ENCODE measurements around the gene ARHGAP6.

Gene ARHGAP6

GRCh38 chrX:11437642-11438379 lies 227.9 kb downstream of the ARHGAP6 start:
- Histone ChIP-seq H3K27me3 (ENCODE audit: insufficient read depth, insufficient read length) (no peaks in the 10 kb centered on the region), H3K4me3 (ENCODE audit: insufficient read length, low read depth) (no peak overlapping the region), H3K4me1 (ENCODE audit: insufficient read depth, insufficient read length) (no peaks in the 10 kb centered on the region), H3K36me3 (ENCODE audit: insufficient read depth, insufficient read length, low read length) (no peaks in the 10 kb centered on the region), H3K9ac (ENCODE audit: insufficient read length, low read depth) (no peak overlapping the region), H3K9me3 (ENCODE audit: insufficient read depth, low read length) (no peaks in the 10 kb centered on the region)
- DNase-seq (ENCODE audit: low read depth, low spot score) = no peak
- TF ChIP-seq YY1 (IDR thresholded peaks at IDR 0.05; ENCODE audit: insufficient read depth, insufficient read length) (no peak), SUZ12 (IDR thresholded peaks at IDR 0.05; ENCODE audit: extremely low read depth, insufficient read depth, insufficient read length) (no peak), ZNF274 (IDR thresholded peaks at IDR 0.05; ENCODE audit: low read depth, low read length) (no peak)

GRCh38 chrX:11435568-11435967 lies 230.2 kb downstream of the ARHGAP6 start:
- Histone ChIP-seq H3K9me3 (ENCODE audit: insufficient read depth, low read length) (no peaks in the 10 kb centered on the region), H3K9ac (ENCODE audit: insufficient read length, low read depth) (no peak overlapping the region), H3K4me1 (ENCODE audit: insufficient read depth, insufficient read length) (no peaks in the 10 kb centered on the region), H3K4me3 (ENCODE audit: insufficient read length, low read depth) (no peak overlapping the region), H3K27me3 (ENCODE audit: insufficient read depth, insufficient read length) (no peaks in the 10 kb centered on the region), H3K36me3 (ENCODE audit: insufficient read depth, insufficient read length, low read length) (no peaks in the 10 kb centered on the region)
- DNase-seq (ENCODE audit: low read depth, low spot score) = no peak
- TF ChIP-seq SUZ12 (IDR thresholded peaks at IDR 0.05; ENCODE audit: extremely low read depth, insufficient read depth, insufficient read length) = no peak
- no peak for TF ChIP-seq ZNF274 (IDR thresholded peaks at IDR 0.05; ENCODE audit: low read depth, low read length)
- TF ChIP-seq YY1 (IDR thresholded peaks at IDR 0.05; ENCODE audit: insufficient read depth, insufficient read length) = no peak

- Histone ChIP-seq H3K9me3 (ENCODE audit: insufficient read depth, low read length) (no peaks in the 10 kb centered on the region), H3K36me3 (ENCODE audit: insufficient read depth, insufficient read length, low read length) (no peaks in the 10 kb centered on the region), H3K4me1 (ENCODE audit: insufficient read depth, insufficient read length) (no peaks in the 10 kb centered on the region), H3K27me3 (ENCODE audit: insufficient read depth, insufficient read length) (peaks cover under 1% of the 10 kb centered on the region), H3K4me3 (ENCODE audit: insufficient read length, low read depth) (no peak overlapping the region), H3K9ac (ENCODE audit: insufficient read length, low read depth) (no peak overlapping the region)
- no peak for DNase-seq (ENCODE audit: low read depth, low spot score)
- no peak for TF ChIP-seq YY1 (IDR thresholded peaks at IDR 0.05; ENCODE audit: insufficient read depth, insufficient read length)
- no peak for TF ChIP-seq ZNF274 (IDR thresholded peaks at IDR 0.05; ENCODE audit: low read depth, low read length)
- no peak for TF ChIP-seq SUZ12 (IDR thresholded peaks at IDR 0.05; ENCODE audit: extremely low read depth, insufficient read depth, insufficient read length)
Measured at GRCh38 chrX:11434607-11435006, 231.1 kb downstream of the ARHGAP6 start.

- no peaks in the 10 kb centered on the region for H3K9me3 ChIP-seq (ENCODE audit: insufficient read depth, low read length)
- no peak overlapping the region for H3K9ac ChIP-seq (ENCODE audit: insufficient read length, low read depth)
- no peak for TF ChIP-seq SUZ12 (IDR thresholded peaks at IDR 0.05; ENCODE audit: extremely low read depth, insufficient read depth, insufficient read length)
- H3K36me3 ChIP-seq (ENCODE audit: insufficient read depth, insufficient read length, low read length) = no peaks in the 10 kb centered on the region
- no peaks in the 10 kb centered on the region for H3K4me1 ChIP-seq (ENCODE audit: insufficient read depth, insufficient read length)
- H3K4me3 ChIP-seq (ENCODE audit: insufficient read length, low read depth) = no peak overlapping the region
- no peak for DNase-seq (ENCODE audit: low read depth, low spot score)
- peaks cover 28% of the 10 kb centered on the region for H3K27me3 ChIP-seq (ENCODE audit: insufficient read depth, insufficient read length)
Measured at GRCh38 chrX:11431786-11432185, 233.9 kb downstream of the ARHGAP6 start.

GRCh38 chrX:11430271-11430670 lies 235.4 kb downstream of the ARHGAP6 start:
- no peak overlapping the region for H3K4me3 ChIP-seq (ENCODE audit: insufficient read length, low read depth)
- DNase-seq (ENCODE audit: low read depth, low spot score) = no peak
- H3K9ac ChIP-seq (ENCODE audit: insufficient read length, low read depth) = no peak overlapping the region
- H3K4me1 ChIP-seq (ENCODE audit: insufficient read depth, insufficient read length) = no peaks in the 10 kb centered on the region
- H3K36me3 ChIP-seq (ENCODE audit: insufficient read depth, insufficient read length, low read length) = no peaks in the 10 kb centered on the region
- H3K27me3 ChIP-seq (ENCODE audit: insufficient read depth, insufficient read length) = peaks cover 36% of the 10 kb centered on the region
- TF ChIP-seq YY1 (IDR thresholded peaks at IDR 0.05; ENCODE audit: insufficient read depth, insufficient read length) (no peak), ZNF274 (IDR thresholded peaks at IDR 0.05; ENCODE audit: low read depth, low read length) (no peak), SUZ12 (IDR thresholded peaks at IDR 0.05; ENCODE audit: extremely low read depth, insufficient read depth, insufficient read length) (no peak)
- H3K9me3 ChIP-seq (ENCODE audit: insufficient read depth, low read length) = no peaks in the 10 kb centered on the region

- H3K27me3 ChIP-seq (ENCODE audit: insufficient read depth, insufficient read length) = peaks cover 36% of the 10 kb centered on the region
- no peaks in the 10 kb centered on the region for H3K4me1 ChIP-seq (ENCODE audit: insufficient read depth, insufficient read length)
- H3K9ac ChIP-seq (ENCODE audit: insufficient read length, low read depth) = no peak overlapping the region
- TF ChIP-seq YY1 (IDR thresholded peaks at IDR 0.05; ENCODE audit: insufficient read depth, insufficient read length) = no peak
- no peaks in the 10 kb centered on the region for H3K36me3 ChIP-seq (ENCODE audit: insufficient read depth, insufficient read length, low read length)
- H3K4me3 ChIP-seq (ENCODE audit: insufficient read length, low read depth) = no peak overlapping the region
- DNase-seq (ENCODE audit: low read depth, low spot score) = no peak
- H3K9me3 ChIP-seq (ENCODE audit: insufficient read depth, low read length) = no peaks in the 10 kb centered on the region
Measured at GRCh38 chrX:11429538-11430085, 236.1 kb downstream of the ARHGAP6 start.

GRCh38 chrX:11427453-11428071 lies 238.2 kb downstream of the ARHGAP6 start:
- no peak for DNase-seq (ENCODE audit: low read depth, low spot score)
- H3K27me3 ChIP-seq (ENCODE audit: insufficient read depth, insufficient read length) = peaks cover 36% of the 10 kb centered on the region
- H3K4me3 ChIP-seq (ENCODE audit: insufficient read length, low read depth) = peak overlapping the region; percentile 64
- H3K36me3 ChIP-seq (ENCODE audit: insufficient read depth, insufficient read length, low read length) = no peaks in the 10 kb centered on the region
- no peak overlapping the region for H3K9ac ChIP-seq (ENCODE audit: insufficient read length, low read depth)
- H3K4me1 ChIP-seq (ENCODE audit: insufficient read depth, insufficient read length) = no peaks in the 10 kb centered on the region
- H3K9me3 ChIP-seq (ENCODE audit: insufficient read depth, low read length) = no peaks in the 10 kb centered on the region
- TF ChIP-seq ZNF274 (IDR thresholded peaks at IDR 0.05; ENCODE audit: low read depth, low read length) = no peak
- no peak for TF ChIP-seq YY1 (IDR thresholded peaks at IDR 0.05; ENCODE audit: insufficient read depth, insufficient read length)
- no peak for TF ChIP-seq SUZ12 (IDR thresholded peaks at IDR 0.05; ENCODE audit: extremely low read depth, insufficient read depth, insufficient read length)
